Lower leg skin (tissue), 4 donors: ENCODE measurements around the gene PDXK. TPM values are rescaled to one million over a fixed set of nuclear protein-coding genes. Genes with fewer than 3 reads are reported as not detected.
"Not testable (repeated sequence)": the region's sequence is repeated elsewhere in the genome, so short reads cannot be mapped to it uniquely, and the experiment has no call there.

ENCODE experiments used
- DNase-seq, 2 donors: peaks; one replicate each; pipeline ENCODE4 v3.0.0-alpha.2; 2019; ENCODE audit warnings: low spot score in 2 of 2
- H3K4me3 ChIP-seq: fragments of 200-600 bp; sonication (generic); 2 replicates; pipeline ENCODE4 v1.5.1; 2017; ENCODE audit warnings: mild to moderate bottlenecking, low read depth; ENCODE audit not compliant: poor library complexity, severe bottlenecking
- CTCF ChIP-seq, 3 donors: fragments of 450-650 bp; IDR thresholded peaks; one replicate each; pipeline ENCODE4 v1.5.1; 2016; ENCODE audit warnings: antibody characterized with exemption in 3 of 3, mild to moderate bottlenecking in 3 of 3, moderate library complexity in 2 of 3
- POLR2A ChIP-seq, 2 donors: fragments of 450-650 bp; IDR thresholded peaks; one replicate each; pipeline ENCODE4 v1.6.1; 2016 to 2017; ENCODE audit warnings: antibody characterized with exemption in 2 of 2, mild to moderate bottlenecking in 1 of 2, moderate library complexity in 1 of 2
- WGBS, 2 donors: methylation state at CpG; one replicate each; pipeline ENCODE4 v1.1.5; 2018; 5-methylcytosine and 5-hydroxymethylcytosine counted together
- intact Hi-C: fragments of 100-400 bp; cut with DNase I; formaldehyde crosslinking; loops from one replicate; pipeline ENCODE4 v1.15.0; 2023; ENCODE audit warnings: low total_unique reads
- total RNA-seq, 4 donors: library from RNA; depleted of rRNA; stranded (reverse); fragments of >200 nt; gene quantifications; one replicate each; pipeline ENCODE4 v1.1.0, GENCODE V29; 2016

PDXK gene
- total RNA-seq, 4 donors from 2014 or later = 19.5 to 55.6 (median 42.1) TPM

GRCh38 chr21:43693981-43694380 lies 24.9 kb upstream of the PDXK start:
- 93 to 95% methylated on average over 23 of the region's 23 CpGs for WGBS, 2 donors
- intact Hi-C loops = no loop called here
- DNase-seq = no peak
- TF ChIP-seq CTCF (IDR thresholded peaks at IDR 0.05) (no peak), POLR2A (IDR thresholded peaks at IDR 0.05) (no peak)
- no peak overlapping the region for H3K4me3 ChIP-seq

- 91 to 92% methylated on average over 25 to 27 of the region's 27 CpGs for WGBS, 2 donors
- TF ChIP-seq CTCF (IDR thresholded peaks at IDR 0.05) (no peak), POLR2A (IDR thresholded peaks at IDR 0.05) (no peak)
- intact Hi-C loops = no loop called here
- no peak overlapping the region for H3K4me3 ChIP-seq
- no peak for DNase-seq
Observed at GRCh38 chr21:43694437-43695079, 24.4 kb upstream of the PDXK start.

GRCh38 chr21:43696214-43696613 lies 22.7 kb upstream of the PDXK start:
- no peak for TF ChIP-seq CTCF (IDR thresholded peaks at IDR 0.05)
- no peak for TF ChIP-seq POLR2A (IDR thresholded peaks at IDR 0.05)
- intact Hi-C loops = no loop called here
- 85 to 89% methylated on average over 17 of the region's 17 CpGs for WGBS, 2 donors
- no peak for DNase-seq
- no peak overlapping the region for H3K4me3 ChIP-seq

- no peak overlapping the region for H3K4me3 ChIP-seq
- 87 to 91% methylated on average over 11 of the region's 11 CpGs for WGBS, 2 donors
- no peak for DNase-seq
- intact Hi-C loops = no loop called here
- TF ChIP-seq POLR2A (IDR thresholded peaks at IDR 0.05) (no peak), CTCF (IDR thresholded peaks at IDR 0.05) (no peak)
Observed at GRCh38 chr21:43697758-43698643, 20.9 kb upstream of the PDXK start.

GRCh38 chr21:43699492-43699777 lies 19.5 kb upstream of the PDXK start:
- DNase-seq, H3K4me3 ChIP-seq, intact Hi-C loops: not testable (repeated sequence)
- 91 to 93% methylated on average over 5 of the region's 5 CpGs for WGBS, 2 donors

- no peak for DNase-seq
- intact Hi-C loops = loop anchor here (10.0 kb wide), 1 partner anchor 195 kb away; no protein-coding TSS in a partner anchor
- no peak for TF ChIP-seq CTCF (IDR thresholded peaks at IDR 0.05)
- TF ChIP-seq POLR2A (IDR thresholded peaks at IDR 0.05) = no peak
- H3K4me3 ChIP-seq = no peak overlapping the region
- WGBS, 2 donors = 79 to 80% methylated on average over 13 of the region's 13 CpGs
Observed at GRCh38 chr21:43699933-43700599, 18.9 kb upstream of the PDXK start.
